Natural killer cell (primary cell): Measurements from ENCODE around the gene CYB561D1. TPM values are rescaled to one million over a fixed set of nuclear protein-coding genes. Genes with fewer than 3 reads are reported as not detected.
A peak's percentile ranks its signal among the peaks of the same experiment; 100 is the strongest.

Experiments
- ATAC-seq, 3 donors: fragments of 150-1000 bp in 2 of 3; fragments of 200-7000 bp in 1 of 3; cut with Tn5 transposase; 1 replicate in 1 of 3; 2 replicates in 2 of 3; pipeline ENCODE4 v1.10.0; 2021; ENCODE audit warnings: mild to moderate bottlenecking in 2 of 3, moderate library complexity in 2 of 3
- DNase-seq, 2 donors: peaks; one replicate each; pipeline versions ENCODE4 v3.0.0 to v3.0.0-alpha.2; 2013 to 2021; ENCODE audit warnings: mixed read lengths in 1 of 2
- H3K27ac ChIP-seq: one replicate; pipeline ENCODE4 v1.5.1; 2013; ENCODE audit warnings: mild to moderate bottlenecking, low read length
- H3K27me3 ChIP-seq: one replicate; pipeline ENCODE4 v1.6.1; 2013; ENCODE audit warnings: low read length; ENCODE audit not compliant: control insufficient read depth, insufficient read depth
- H3K36me3 ChIP-seq: one replicate; pipeline ENCODE4 v1.6.1; 2013; ENCODE audit warnings: low read length; ENCODE audit not compliant: control insufficient read depth, insufficient read depth
- H3K4me1 ChIP-seq: one replicate; pipeline ENCODE4 v1.6.1; 2013; ENCODE audit warnings: low read length; ENCODE audit not compliant: control insufficient read depth, insufficient read depth
- H3K4me3 ChIP-seq: one replicate; pipeline ENCODE4 v1.5.1; 2013; ENCODE audit warnings: low read length
- H3K9me3 ChIP-seq: one replicate; pipeline ENCODE4 v1.6.1; 2013; ENCODE audit warnings: low read length; ENCODE audit not compliant: control insufficient read depth, insufficient read depth
- H3K27ac Mint-ChIP-seq, 2 donors: one replicate each; pipeline ENCODE4 v1.8.0; 2022; ENCODE audit warnings: mild to moderate bottlenecking in 2 of 2, mixed read lengths in 2 of 2, moderate library complexity in 1 of 2
- H3K27me3 Mint-ChIP-seq, 2 donors: one replicate each; pipeline ENCODE4 v1.8.0; 2022; ENCODE audit warnings: low read depth in 2 of 2, mixed read lengths in 2 of 2
- H3K36me3 Mint-ChIP-seq: one replicate; pipeline ENCODE4 v1.8.0; 2022; ENCODE audit warnings: mixed read lengths
- H3K4me1 Mint-ChIP-seq, 2 donors: one replicate each; pipeline ENCODE4 v1.8.0; 2022; ENCODE audit warnings: mixed read lengths in 2 of 2
- H3K4me3 Mint-ChIP-seq: one replicate; pipeline ENCODE4 v1.8.0; 2022; ENCODE audit warnings: mild to moderate bottlenecking, moderate library complexity, mixed read lengths
- H3K9me3 Mint-ChIP-seq, 2 donors: one replicate each; pipeline ENCODE4 v1.8.0; 2022; ENCODE audit warnings: mixed read lengths in 2 of 2
- CTCF ChIP-seq: fragments of 200-600 bp; IDR thresholded peaks from one replicate; pipeline ENCODE4 v1.8.0; 2022; ENCODE audit warnings: antibody characterized with exemption
- WGBS: methylation state at CpG from one replicate; pipeline ENCODE4 v1.1.7; 2013; ENCODE audit warnings: missing lambda C conversion rate; ENCODE audit not compliant: insufficient coverage; 5-methylcytosine and 5-hydroxymethylcytosine counted together
- intact Hi-C: fragments of 100-400 bp; cut with micrococcal nuclease; formaldehyde crosslinking; loops from one replicate; pipeline ENCODE4 v1.14.2; 2022
- total RNA-seq, 4 donors: library from RNA; stranded (reverse); fragments of 120-200 nt in 1 of 4; gene quantifications; one replicate each; pipeline versions ENCODE4 v1.2.3 to v1.2.4, GENCODE V29; 2013 to 2022

Gene CYB561D1
- total RNA-seq, 3 donors from 2014 or later (not counting 1 experiment from before 2014, with no cell fraction given), result 21.1 to 36.0 (median 34.7) TPM

- no peak overlapping the region for H3K27ac ChIP-seq
- TF ChIP-seq CTCF, result no peak
- H3K9me3 ChIP-seq, result no peaks in the 10 kb centered on the region
- intact Hi-C loops, result loop anchor here (5.0 kb wide), 1 partner anchor 704 kb away; no protein-coding TSS in a partner anchor
- no peaks in the 10 kb centered on the region for H3K27me3 ChIP-seq
- peaks cover 7 to 16% of the 10 kb centered on the region in 2 donors for H3K4me1 Mint-ChIP-seq
- H3K36me3 ChIP-seq, result no peaks in the 10 kb centered on the region
- H3K4me3 Mint-ChIP-seq, result no peak overlapping the region
- peaks cover 14% of the 10 kb centered on the region for H3K4me1 ChIP-seq
- H3K36me3 Mint-ChIP-seq, result no peaks in the 10 kb centered on the region
- H3K27me3 Mint-ChIP-seq, result peaks cover 0 to 4% of the 10 kb centered on the region in 2 donors
- H3K9me3 Mint-ChIP-seq, result no peaks in the 10 kb centered on the region
- no peak for ATAC-seq
- 92% methylated on average over 4 of the region's 4 CpGs for WGBS
- DNase-seq, result no peak
- H3K27ac Mint-ChIP-seq, result peak overlapping the region in 1 of 2 donors; percentile 15
- H3K4me3 ChIP-seq, result no peak overlapping the region
Measured at GRCh38 chr1:109531380-109531779, 37.5 kb downstream of the CYB561D1 start.

GRCh38 chr1:109531826-109532364 is 38.0 kb downstream of the CYB561D1 start:
- Histone ChIP-seq H3K27ac (no peak overlapping the region), H3K4me3 (no peak overlapping the region), H3K9me3 (no peaks in the 10 kb centered on the region), H3K27me3 (no peaks in the 10 kb centered on the region), H3K36me3 (no peaks in the 10 kb centered on the region), H3K4me1 (peaks cover 14% of the 10 kb centered on the region)
- no peak for ATAC-seq
- DNase-seq, result no peak
- peaks cover 0 to 4% of the 10 kb centered on the region in 2 donors for H3K27me3 Mint-ChIP-seq
- no peak for TF ChIP-seq CTCF
- no peaks in the 10 kb centered on the region for H3K36me3 Mint-ChIP-seq
- intact Hi-C loops, result loop anchor here (1.0 to 5.0 kb wide), 7 partner anchors 38 to 705 kb away; partner anchors contain the start of gene CYB561D1
- no peak overlapping the region for H3K4me3 Mint-ChIP-seq
- WGBS, result 69% methylated on average over 16 of the region's 16 CpGs
- H3K9me3 Mint-ChIP-seq, result no peaks in the 10 kb centered on the region
- peak overlapping the region in 1 of 2 donors; percentile 91 for H3K27ac Mint-ChIP-seq
- peaks cover 7 to 16% of the 10 kb centered on the region in 2 donors for H3K4me1 Mint-ChIP-seq

- Histone ChIP-seq H3K9me3 (no peaks in the 10 kb centered on the region), H3K36me3 (no peaks in the 10 kb centered on the region), H3K27ac (peak overlapping the region; percentile 70), H3K4me3 (peak overlapping the region; percentile 34), H3K4me1 (peaks cover 14% of the 10 kb centered on the region), H3K27me3 (no peaks in the 10 kb centered on the region)
- DNase-seq, result peak; percentile 86 to 94
- Mint-ChIP-seq H3K4me3 (peak overlapping the region; percentile 85), H3K9me3 (no peaks in the 10 kb centered on the region), H3K27me3 (peaks cover 0 to 4% of the 10 kb centered on the region in 2 donors), H3K36me3 (no peaks in the 10 kb centered on the region), H3K4me1 (peaks cover 7 to 16% of the 10 kb centered on the region in 2 donors), H3K27ac (peak overlapping the region; percentile 80 to 91)
- 13% methylated on average over 12 of the region's 12 CpGs for WGBS
- intact Hi-C loops, result loop anchor here (1.0 to 5.0 kb wide), 7 partner anchors 38 to 705 kb away; partner anchors contain the start of gene CYB561D1
- peak; percentile 90 to 92 (median 91) for ATAC-seq
- TF ChIP-seq CTCF, result peak; percentile 80
Measured at GRCh38 chr1:109532365-109533136, 38.7 kb downstream of the CYB561D1 start.
